ENCODE measurements around the gene SRPK1. TPM values are rescaled to one million over a fixed set of nuclear protein-coding genes. Genes with fewer than 3 reads are reported as not detected.

Gene SRPK1
- total RNA-seq, 1 donor from 2014 or later, result 22.5 TPM

- DNase-seq (ENCODE audit: low read depth), result no peak
Measured at GRCh38 chr6:35903679-35904078, 17.2 kb downstream of the SRPK1 start.

DNA sequence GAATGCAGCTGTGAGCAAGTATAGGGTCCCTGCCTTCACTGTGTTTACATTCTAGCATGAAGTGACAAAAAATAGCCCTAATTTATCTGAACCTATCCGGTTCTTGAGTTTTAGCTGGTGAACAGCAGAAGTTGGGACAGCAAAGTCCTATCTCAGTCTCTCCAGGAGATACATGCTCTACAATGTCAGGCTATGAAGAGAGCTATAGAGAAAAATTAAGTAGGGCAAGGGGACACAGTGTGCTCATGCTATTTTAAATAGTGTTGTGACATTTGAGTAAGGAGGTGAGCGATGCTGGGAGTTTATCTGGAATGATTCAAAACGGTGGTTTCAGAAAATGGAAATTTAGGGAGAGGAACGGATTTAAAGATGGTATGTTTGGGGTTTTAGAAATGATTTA, 20.4 kb downstream of the SRPK1 start:
- no peak for DNase-seq (ENCODE audit: low read depth)

DNA sequence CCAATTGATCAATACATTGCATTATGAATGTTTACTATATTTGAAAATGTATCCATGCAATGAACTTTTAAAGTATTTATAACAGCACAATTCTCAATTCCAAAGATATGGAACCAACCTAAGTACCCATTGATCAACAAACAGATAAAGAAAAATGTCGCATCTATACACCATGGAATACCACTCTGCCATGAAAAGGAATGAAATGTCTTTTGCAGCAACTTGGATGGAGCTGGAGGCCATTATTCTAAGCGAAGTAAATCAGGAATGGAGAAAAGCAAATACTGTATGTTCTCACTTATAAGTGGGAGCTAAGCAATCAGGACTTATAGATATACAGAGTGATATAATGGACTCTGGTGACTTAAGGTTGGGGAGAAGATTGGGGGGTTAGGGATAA, 22.9 kb downstream of the SRPK1 start:
- DNase-seq (ENCODE audit: low read depth), result no peak

GRCh38 chr6:35897486-35897885, 23.4 kb downstream of the SRPK1 start:
- no peak for DNase-seq (ENCODE audit: low read depth)

DNA sequence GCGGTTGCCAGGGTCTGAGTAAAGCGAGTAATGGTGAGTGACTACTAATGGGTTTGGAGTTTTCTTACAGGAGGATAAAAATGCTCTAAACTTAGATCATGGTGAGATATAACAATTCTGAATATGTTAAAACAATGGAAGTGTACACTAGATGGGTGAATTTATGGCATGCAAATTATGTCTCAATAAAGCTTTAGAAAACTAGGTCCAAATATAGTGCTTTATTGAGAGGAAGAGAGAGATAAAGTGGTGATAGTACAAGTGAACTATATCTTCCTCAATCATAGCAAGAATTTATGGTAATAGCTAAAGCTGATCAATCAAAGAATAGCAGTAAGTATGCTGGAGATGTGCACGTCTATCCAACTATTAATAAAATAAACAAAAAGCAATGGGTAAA, 23.9 kb downstream of the SRPK1 start:
- DNase-seq (ENCODE audit: low read depth), result no peak

DNA sequence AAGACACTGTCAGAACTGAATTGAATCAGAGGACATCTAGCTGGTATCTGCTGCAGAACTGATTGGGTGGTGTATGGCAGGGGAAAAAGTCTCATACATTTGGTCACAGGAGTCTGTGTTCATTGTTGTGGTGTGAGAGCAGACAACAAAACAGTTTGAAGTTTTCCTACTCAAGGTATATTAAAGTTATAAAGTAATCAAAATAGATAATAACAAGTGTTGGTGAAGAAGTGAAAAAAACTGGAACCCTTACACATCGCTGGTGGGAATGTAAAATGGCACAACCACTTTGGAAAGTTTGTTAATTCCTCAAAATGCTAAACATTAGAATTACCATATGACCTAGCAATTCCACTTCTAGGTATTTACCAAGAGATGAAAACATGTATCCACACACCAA, 24.7 kb downstream of the SRPK1 start:
- DNase-seq (ENCODE audit: low read depth), result no peak

DNA sequence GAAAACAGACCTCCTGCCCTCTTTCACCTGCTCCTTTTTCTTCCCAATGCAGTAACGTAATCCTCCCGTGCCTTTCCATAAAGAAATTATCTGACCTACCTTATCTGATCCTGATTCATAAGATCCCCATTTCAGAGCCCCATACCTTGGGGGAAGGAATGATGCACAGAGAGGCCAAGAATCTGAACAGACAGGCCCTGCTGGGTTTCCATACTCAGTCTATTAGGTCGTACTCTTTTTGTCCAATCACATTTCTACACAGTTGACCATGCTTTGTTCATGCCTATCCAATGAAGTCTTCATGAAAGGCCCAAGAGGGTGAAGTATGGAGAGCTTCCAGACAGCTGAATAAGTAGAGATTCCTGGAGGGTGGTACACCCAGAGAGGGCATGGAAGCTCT, 25.3 kb downstream of the SRPK1 start:
- DNase-seq (ENCODE audit: low read depth), result no peak

- no peak for DNase-seq (ENCODE audit: low read depth)
Measured at GRCh38 chr6:35894776-35895175, 26.1 kb downstream of the SRPK1 start.

DNA sequence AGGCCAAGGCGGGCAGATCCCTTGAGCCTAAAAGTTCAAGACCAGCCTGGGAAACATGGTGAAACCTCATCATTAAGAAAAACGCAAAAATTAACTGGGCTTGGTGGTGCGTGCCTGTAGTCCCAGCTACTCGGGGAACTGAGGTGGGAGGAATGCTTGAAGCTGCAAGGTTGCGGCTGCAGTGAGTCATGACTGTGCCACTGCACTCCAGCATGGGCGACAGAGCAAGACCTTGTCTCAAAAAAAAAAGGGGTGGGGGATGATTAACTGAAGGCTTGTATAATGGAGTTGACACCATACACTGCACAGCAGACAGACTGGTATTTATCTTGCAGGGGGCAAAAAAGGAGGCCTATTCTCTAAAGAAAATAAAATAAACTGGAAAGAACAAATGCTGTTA, 27.7 kb downstream of the SRPK1 start:
- no peak for DNase-seq (ENCODE audit: low read depth)

DNA sequence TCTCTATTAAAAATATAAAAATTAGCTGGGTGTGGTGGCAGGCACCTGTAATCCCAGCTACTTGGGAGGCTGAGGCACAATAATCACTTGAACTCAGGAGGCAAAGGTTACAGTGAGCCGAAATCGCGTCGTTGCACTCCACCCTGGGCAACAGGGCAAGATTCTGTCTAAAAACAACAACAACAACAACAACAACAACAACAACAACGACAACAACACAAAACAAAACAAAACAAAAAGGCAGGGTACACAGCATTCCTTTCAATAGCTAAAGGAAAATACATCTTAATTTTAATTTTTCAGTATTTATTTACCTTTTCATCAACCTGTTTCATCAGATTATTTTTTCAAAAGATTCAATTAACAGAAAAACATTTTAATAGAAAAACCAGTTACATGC, 28.4 kb downstream of the SRPK1 start:
- no peak for DNase-seq (ENCODE audit: low read depth)

- no peak for DNase-seq (ENCODE audit: low read depth)
Measured at GRCh38 chr6:35879151-35879550, 41.7 kb downstream of the SRPK1 start.

DNA sequence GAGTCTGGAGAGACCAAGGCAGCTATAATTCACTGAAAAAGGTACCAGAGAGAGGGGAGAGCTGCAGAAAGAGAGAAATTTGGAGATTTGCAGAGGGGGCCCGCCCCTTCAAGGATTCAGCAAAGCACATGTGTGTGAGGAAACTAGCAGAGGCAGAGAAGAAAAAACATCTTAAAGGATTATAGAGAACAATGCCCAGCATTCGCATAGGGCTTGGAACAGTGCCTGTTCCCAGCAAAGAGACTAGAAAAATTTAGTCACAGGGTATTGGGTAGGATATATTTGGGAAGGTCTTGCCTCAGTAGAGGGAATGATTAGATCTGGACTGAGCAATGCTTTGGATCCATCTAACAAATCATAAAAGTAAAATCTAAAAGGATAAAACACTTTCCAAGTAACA, 44.0 kb downstream of the SRPK1 start:
- DNase-seq (ENCODE audit: low read depth), result no peak

GRCh38 chr6:35874730-35875129, 46.2 kb downstream of the SRPK1 start:
- no peak for DNase-seq (ENCODE audit: low read depth)

DNA sequence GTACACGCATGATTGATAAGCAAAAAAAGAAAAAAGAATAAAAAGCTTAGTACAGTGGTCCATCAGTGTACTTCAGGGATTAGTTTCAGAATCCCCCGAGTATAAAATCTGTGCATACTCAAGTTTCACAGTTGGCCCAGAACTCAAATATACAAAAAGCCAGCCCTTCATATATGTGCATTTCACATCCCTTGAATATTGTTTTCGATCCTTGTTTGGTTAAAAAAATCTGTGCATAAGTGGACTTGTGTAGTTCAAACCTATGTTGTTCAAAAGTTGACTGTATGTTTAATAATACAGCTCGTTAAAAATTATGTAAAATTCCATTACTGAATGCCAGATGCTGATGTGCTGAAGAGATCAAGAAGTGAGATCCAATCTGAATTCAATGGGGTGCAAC, 61.5 kb downstream of the SRPK1 start:
- DNase-seq (ENCODE audit: low read depth), result no peak

DNA sequence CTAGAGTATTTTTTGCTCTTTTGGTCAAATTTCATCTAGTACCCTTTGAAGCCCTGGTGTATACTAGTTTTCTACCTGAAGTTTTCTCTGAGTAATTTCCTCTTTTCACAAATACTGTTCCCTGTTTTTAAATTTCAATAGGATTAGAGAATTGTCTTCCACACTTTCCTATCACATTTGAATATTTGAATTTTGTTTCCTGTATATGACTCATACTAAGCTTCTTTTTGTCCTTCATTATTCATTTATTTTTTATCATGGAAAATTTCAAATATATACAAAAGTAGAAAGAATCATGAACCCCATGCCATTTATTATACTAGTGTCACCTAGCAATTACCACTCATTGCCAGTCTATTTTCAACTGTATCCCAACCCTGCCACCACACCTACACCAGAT, 63.0 kb downstream of the SRPK1 start:
- DNase-seq (ENCODE audit: low read depth), result no peak

- DNase-seq (ENCODE audit: low read depth), result no peak
Measured at GRCh38 chr6:35856250-35856649, 64.6 kb downstream of the SRPK1 start.

DNA sequence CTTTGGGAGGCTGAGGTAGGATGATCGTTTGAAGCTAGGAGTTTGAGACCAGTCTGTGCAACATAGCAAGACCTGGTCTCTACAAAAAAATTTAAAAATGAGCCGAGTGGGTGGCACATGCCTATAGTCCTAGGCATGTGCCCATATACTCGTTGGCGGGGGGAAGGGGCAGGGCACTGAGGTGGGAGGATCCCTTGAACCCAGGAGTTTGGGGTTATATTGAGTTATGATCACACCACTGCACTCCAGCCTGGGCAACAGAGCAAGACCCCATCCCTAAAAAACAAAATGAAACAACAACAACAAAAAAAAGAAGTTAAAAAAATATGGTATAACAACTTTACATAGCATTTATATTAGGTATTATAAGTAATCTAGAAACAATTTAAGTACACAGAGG, 67.9 kb downstream of the SRPK1 start:
- DNase-seq (ENCODE audit: low read depth), result no peak

GRCh38 chr6:35850208-35850607, 70.7 kb downstream of the SRPK1 start:
- no peak for DNase-seq (ENCODE audit: low read depth)

DNA sequence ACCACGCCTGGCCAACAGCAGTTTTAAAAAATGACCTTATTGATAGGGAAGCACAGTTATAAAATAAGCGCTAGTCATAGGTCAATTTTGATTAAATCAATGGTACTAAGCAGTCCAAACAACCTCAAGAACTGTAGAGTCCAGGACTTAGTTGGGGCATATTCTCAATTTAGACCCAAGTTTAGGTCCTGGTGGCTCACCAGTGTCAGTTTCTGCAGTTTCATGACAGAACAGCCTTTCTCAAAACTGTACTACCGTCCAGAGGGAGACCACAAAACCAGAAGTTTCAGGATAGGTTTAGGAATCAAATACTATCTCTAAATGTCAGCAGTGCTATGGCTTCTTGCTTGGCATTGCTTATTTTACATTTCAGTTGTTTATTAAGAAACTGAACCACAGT, 76.6 kb downstream of the SRPK1 start:
- DNase-seq (ENCODE audit: low read depth), result no peak

DNA sequence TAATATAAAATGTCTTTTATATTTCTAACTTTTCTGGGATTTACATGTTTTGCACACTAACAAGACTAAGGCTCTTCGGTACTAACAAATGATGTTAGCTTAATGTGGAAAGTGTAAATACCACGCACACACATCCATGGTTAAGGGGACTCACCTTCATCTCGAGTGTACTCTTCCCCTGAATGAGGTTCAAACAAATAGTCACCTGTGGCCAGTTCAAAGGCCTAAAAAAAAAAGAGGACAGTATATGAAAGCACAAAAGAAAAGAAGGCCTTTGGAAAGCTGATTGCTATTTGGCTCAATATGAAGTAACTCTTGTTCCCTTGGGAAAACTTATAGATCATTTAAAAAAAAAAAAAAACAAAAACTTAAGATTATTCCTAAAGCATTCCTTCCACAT, 78.5 kb downstream of the SRPK1 start:
- no peak for DNase-seq (ENCODE audit: low read depth)

GRCh38 chr6:35839019-35839418, 81.9 kb downstream of the SRPK1 start:
- DNase-seq (ENCODE audit: low read depth), result no peak

- no peak for DNase-seq (ENCODE audit: low read depth)
Measured at GRCh38 chr6:35833536-35833935, 87.4 kb downstream of the SRPK1 start.

GRCh38 chr6:35831257-35832007, 89.5 kb downstream of the SRPK1 start:
- no peak for DNase-seq (ENCODE audit: low read depth)

DNA sequence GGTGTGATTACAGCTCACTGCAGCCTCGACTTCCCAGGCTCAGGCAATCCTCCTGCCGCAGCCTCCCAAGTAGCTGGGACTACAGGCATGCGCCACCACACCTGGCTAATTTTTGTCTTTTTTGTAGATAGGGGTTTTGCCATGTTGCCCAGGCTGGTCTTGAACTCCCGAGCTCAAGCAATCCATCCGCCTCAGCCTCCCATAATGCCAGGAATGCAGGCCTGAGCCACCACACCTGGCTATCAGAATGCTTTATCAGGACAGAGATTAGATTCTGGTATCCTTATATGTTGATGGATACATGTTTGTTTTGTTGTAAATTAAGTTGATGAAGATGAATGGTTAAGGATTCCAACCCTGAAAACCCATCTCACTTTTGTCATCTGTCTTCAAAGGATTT, 91.6 kb downstream of the SRPK1 start:
- no peak for DNase-seq (ENCODE audit: low read depth)
